Neural cell (in vitro differentiated cells): ENCODE results near the gene CD164. TPM values are rescaled to one million over a fixed set of nuclear protein-coding genes. Genes with fewer than 3 reads are reported as not detected.

ENCODE experiments used
- H2AFZ ChIP-seq: fragments of 200-600, 300-800 bp; sonication (generic), shearing (Covaris generic); 2 replicates; pipeline ENCODE4 v1.6.0; 2014; ENCODE audit warnings: low read depth, mild to moderate bottlenecking, antibody characterized with exemption, low read length, moderate library complexity
- H3F3A ChIP-seq: fragments of 200-600 bp; shearing (Covaris generic); 2 replicates; pipeline ENCODE4 v1.6.1; 2016; ENCODE audit warnings: mild to moderate bottlenecking, moderate library complexity, mixed read lengths, antibody characterized with exemption, low read length; ENCODE audit not compliant: insufficient read depth, poor library complexity, severe bottlenecking
- H3K27ac ChIP-seq: fragments of 200-600, 300-800 bp; sonication (generic), shearing (Covaris generic); 2 replicates; pipeline ENCODE4 v1.5.1; 2014; ENCODE audit warnings: mild to moderate bottlenecking, low read length, moderate library complexity
- H3K27me3 ChIP-seq: fragments of 300-800, 200-600 bp; sonication (generic), shearing (Covaris generic); 2 replicates; pipeline ENCODE4 v1.6.0; 2014; ENCODE audit warnings: mild to moderate bottlenecking, low read depth, low read length, moderate library complexity; ENCODE audit not compliant: insufficient read depth
- H3K36me3 ChIP-seq: fragments of 300-800, 200-600 bp; sonication (generic), shearing (Covaris generic); 2 replicates; pipeline ENCODE4 v1.5.1; 2014; ENCODE audit warnings: mild to moderate bottlenecking, antibody characterized with exemption, low read length, moderate library complexity; ENCODE audit not compliant: insufficient read depth
- H3K4me2 ChIP-seq: fragments of 300-800, 200-600 bp; sonication (generic), shearing (Covaris generic); 2 replicates; pipeline ENCODE4 v1.6.0; 2014; ENCODE audit warnings: mild to moderate bottlenecking, low read length
- H3K4me3 ChIP-seq: fragments of 300-800, 200-600 bp; sonication (generic), shearing (Covaris generic); 2 replicates; pipeline ENCODE4 v1.5.1; 2014; ENCODE audit warnings: mild to moderate bottlenecking, low read length, moderate library complexity
- H3K79me2 ChIP-seq: fragments of 200-600 bp; shearing (Covaris generic); replicated peaks from 2 replicates; pipeline ENCODE4 v1.6.0; 2014; ENCODE audit warnings: mild to moderate bottlenecking, low read length, moderate library complexity; ENCODE audit not compliant: insufficient read depth
- H3K9ac ChIP-seq: fragments of 300-800, 200-600 bp; sonication (generic), shearing (Covaris generic); 2 replicates; pipeline ENCODE4 v1.6.1; 2016; ENCODE audit warnings: mild to moderate bottlenecking, low read length, mixed read lengths
- H3K9me2 ChIP-seq: fragments of 200-600 bp; shearing (Covaris generic); 2 replicates; pipeline ENCODE4 v1.6.1; 2016; ENCODE audit warnings: mild to moderate bottlenecking, low read length, mixed read lengths; ENCODE audit not compliant: insufficient read depth
- H3K9me3 ChIP-seq: fragments of 200-600, 300-800 bp; sonication (generic), shearing (Covaris generic); 2 replicates; pipeline ENCODE4 v1.6.1; 2016; ENCODE audit warnings: mild to moderate bottlenecking, mixed run types, low read length, moderate library complexity, mixed read lengths
- H4K20me1 ChIP-seq: fragments of 200-600 bp; shearing (Covaris generic); 2 replicates; pipeline ENCODE4 v1.6.1; 2016; ENCODE audit warnings: mild to moderate bottlenecking, mixed run types; ENCODE audit not compliant: insufficient read depth
- EP300 ChIP-seq: fragments of 450-650 bp; conservative IDR thresholded peaks from 2 replicates; pipeline ENCODE4 v1.6.1; 2014; ENCODE audit warnings: antibody characterized with exemption, mild to moderate bottlenecking, moderate library complexity; ENCODE audit not compliant: poor library complexity, severe bottlenecking
- EZH2 ChIP-seq: fragments of 200-600, 300-800 bp; shearing (Covaris generic), sonication (generic); IDR thresholded peaks from 2 replicates; pipeline ENCODE4 v1.6.1; 2014; ENCODE audit warnings: antibody characterized with exemption, low read length, borderline replicate concordance, mild to moderate bottlenecking; ENCODE audit not compliant: insufficient read depth, poor library complexity, severe bottlenecking
- MXI1 ChIP-seq: fragments of 450-650 bp; conservative IDR thresholded peaks from 2 replicates; pipeline ENCODE4 v1.6.1; 2014; ENCODE audit warnings: antibody characterized with exemption, mild to moderate bottlenecking; ENCODE audit not compliant: poor library complexity, severe bottlenecking
- POLR2AphosphoS5 ChIP-seq: IDR thresholded peaks from 2 replicates; pipeline ENCODE4 v1.6.1; 2012
- RAD21 ChIP-seq: fragments of 450-650 bp; conservative IDR thresholded peaks from 2 replicates; pipeline ENCODE4 v1.6.1; 2014; ENCODE audit warnings: antibody characterized with exemption, mild to moderate bottlenecking, moderate library complexity
- TAF1 ChIP-seq: IDR thresholded peaks from 2 replicates; pipeline ENCODE4 v1.6.1; 2012; ENCODE audit warnings: low read depth
- polyA plus RNA-seq: library from polyadenylated mRNA; depleted of rRNA; stranded (reverse); fragments of >200 nt; gene quantifications from 2 replicates; pipeline ENCODE4 v1.2.3, GENCODE V29; 2014
- TF ChIP-seq, protein P1 (sequence below): IDR thresholded peaks from 2 replicates; pipeline ENCODE4 v1.6.1; 2012; ENCODE audit warnings: borderline replicate concordance
- TF ChIP-seq, protein P2 (sequence below): fragments of 450-650 bp; IDR thresholded peaks from 2 replicates; pipeline ENCODE4 v1.5.1; 2014; ENCODE audit warnings: antibody characterized with exemption, mild to moderate bottlenecking, moderate library complexity; ENCODE audit not compliant: poor library complexity, severe bottlenecking

The CD164 gene
- polyA plus RNA-seq, 1 donor from 2014 or later: 42.6 TPM

DNA sequence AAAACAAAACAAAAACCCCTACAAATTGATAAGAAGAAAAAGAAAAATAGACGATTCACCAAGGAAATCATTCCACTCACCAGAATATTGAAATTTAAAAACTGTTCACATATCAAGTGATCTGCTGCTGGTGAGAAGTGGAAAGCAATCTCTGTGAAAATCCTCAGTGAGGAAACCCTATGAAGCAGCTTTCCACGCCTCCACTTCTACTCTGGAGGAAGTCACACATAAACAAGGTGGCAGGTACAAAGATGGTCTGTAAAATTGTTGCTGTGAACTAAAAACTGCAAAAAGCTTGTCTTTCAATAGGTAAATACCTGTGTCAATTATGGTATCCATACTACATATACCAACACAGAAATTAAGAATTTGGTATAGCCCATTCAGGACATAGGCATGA lies 18.5 kb downstream of the CD164 start:
- no peak overlapping the region for H3K27ac ChIP-seq
- no peak overlapping the region for H3K4me3 ChIP-seq
- TF ChIP-seq, protein P1, sequence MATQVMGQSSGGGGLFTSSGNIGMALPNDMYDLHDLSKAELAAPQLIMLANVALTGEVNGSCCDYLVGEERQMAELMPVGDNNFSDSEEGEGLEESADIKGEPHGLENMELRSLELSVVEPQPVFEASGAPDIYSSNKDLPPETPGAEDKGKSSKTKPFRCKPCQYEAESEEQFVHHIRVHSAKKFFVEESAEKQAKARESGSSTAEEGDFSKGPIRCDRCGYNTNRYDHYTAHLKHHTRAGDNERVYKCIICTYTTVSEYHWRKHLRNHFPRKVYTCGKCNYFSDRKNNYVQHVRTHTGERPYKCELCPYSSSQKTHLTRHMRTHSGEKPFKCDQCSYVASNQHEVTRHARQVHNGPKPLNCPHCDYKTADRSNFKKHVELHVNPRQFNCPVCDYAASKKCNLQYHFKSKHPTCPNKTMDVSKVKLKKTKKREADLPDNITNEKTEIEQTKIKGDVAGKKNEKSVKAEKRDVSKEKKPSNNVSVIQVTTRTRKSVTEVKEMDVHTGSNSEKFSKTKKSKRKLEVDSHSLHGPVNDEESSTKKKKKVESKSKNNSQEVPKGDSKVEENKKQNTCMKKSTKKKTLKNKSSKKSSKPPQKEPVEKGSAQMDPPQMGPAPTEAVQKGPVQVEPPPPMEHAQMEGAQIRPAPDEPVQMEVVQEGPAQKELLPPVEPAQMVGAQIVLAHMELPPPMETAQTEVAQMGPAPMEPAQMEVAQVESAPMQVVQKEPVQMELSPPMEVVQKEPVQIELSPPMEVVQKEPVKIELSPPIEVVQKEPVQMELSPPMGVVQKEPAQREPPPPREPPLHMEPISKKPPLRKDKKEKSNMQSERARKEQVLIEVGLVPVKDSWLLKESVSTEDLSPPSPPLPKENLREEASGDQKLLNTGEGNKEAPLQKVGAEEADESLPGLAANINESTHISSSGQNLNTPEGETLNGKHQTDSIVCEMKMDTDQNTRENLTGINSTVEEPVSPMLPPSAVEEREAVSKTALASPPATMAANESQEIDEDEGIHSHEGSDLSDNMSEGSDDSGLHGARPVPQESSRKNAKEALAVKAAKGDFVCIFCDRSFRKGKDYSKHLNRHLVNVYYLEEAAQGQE: no peak
- no peak for TF ChIP-seq POLR2AphosphoS5
- no peak for TF ChIP-seq EZH2
- TF ChIP-seq MXI1: no peak
- no peak for TF ChIP-seq RAD21
- no peak for TF ChIP-seq TAF1
- TF ChIP-seq, protein P2, sequence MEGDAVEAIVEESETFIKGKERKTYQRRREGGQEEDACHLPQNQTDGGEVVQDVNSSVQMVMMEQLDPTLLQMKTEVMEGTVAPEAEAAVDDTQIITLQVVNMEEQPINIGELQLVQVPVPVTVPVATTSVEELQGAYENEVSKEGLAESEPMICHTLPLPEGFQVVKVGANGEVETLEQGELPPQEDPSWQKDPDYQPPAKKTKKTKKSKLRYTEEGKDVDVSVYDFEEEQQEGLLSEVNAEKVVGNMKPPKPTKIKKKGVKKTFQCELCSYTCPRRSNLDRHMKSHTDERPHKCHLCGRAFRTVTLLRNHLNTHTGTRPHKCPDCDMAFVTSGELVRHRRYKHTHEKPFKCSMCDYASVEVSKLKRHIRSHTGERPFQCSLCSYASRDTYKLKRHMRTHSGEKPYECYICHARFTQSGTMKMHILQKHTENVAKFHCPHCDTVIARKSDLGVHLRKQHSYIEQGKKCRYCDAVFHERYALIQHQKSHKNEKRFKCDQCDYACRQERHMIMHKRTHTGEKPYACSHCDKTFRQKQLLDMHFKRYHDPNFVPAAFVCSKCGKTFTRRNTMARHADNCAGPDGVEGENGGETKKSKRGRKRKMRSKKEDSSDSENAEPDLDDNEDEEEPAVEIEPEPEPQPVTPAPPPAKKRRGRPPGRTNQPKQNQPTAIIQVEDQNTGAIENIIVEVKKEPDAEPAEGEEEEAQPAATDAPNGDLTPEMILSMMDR: no peak
- H3F3A ChIP-seq: no peaks in the 10 kb centered on the region
- H3K36me3 ChIP-seq: no peaks in the 10 kb centered on the region
- no peaks in the 10 kb centered on the region for H3K9me2 ChIP-seq
- no peaks in the 10 kb centered on the region for H3K27me3 ChIP-seq
- no peaks in the 10 kb centered on the region for H3K9me3 ChIP-seq
- no peaks in the 10 kb centered on the region for H4K20me1 ChIP-seq
- H3K9ac ChIP-seq: no peak overlapping the region
- no peak overlapping the region for H2AFZ ChIP-seq
- no peaks in the 10 kb centered on the region for H3K79me2 ChIP-seq
- no peak overlapping the region for H3K4me2 ChIP-seq

DNA sequence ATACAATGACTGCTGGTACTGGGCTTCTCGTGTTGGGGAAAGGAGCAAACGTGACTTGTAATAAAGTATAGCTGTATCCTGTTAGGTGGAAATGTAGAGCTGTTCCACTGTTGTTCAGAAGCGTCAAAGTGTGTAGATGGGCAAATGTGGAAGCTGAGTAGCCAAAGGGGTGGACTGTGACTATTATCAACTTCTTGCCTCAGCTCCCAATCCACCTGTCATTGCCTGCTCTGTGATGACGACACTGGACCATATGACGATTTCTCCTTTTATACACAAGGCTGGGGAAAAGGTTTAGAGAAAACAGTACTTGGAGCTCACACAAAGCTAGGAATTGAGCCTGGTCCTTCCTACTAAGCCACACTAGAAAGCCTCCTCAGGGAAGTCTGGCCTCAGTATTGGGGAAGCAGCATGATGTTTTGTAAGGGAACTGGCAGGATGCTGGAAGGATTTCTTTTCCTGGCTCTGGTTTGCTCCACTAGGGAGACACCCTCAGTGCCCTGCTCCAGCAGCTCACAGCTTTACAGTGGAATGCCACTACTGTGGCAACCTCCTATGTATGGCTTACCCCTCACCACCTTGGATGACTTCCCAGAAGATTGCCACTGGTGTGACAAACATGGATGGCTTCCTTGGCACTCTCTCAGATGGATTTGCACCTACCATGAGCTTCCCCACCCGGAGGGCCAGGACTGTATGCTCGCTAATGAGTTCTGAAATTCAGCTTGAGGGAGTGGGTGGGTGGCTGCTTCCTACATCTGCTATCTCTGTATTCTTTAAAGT lies 20.0 kb downstream of the CD164 start:
- Histone ChIP-seq H3K9me3 (no peaks in the 10 kb centered on the region), H3K4me2 (no peak overlapping the region), H3K79me2 (no peaks in the 10 kb centered on the region), H3K36me3 (no peaks in the 10 kb centered on the region), H3K27ac (no peak overlapping the region), H3K27me3 (no peaks in the 10 kb centered on the region), H3K9ac (no peak overlapping the region), H2AFZ (no peak overlapping the region), H3F3A (no peaks in the 10 kb centered on the region), H3K4me3 (no peak overlapping the region), H3K9me2 (no peaks in the 10 kb centered on the region), H4K20me1 (no peaks in the 10 kb centered on the region)
- TF ChIP-seq EZH2 (no peak), EP300 (no peak), MXI1 (no peak), POLR2AphosphoS5 (no peak), RAD21 (no peak), TAF1 (no peak)
- TF ChIP-seq, protein P1: no peak
